LoVo (cell line): ENCODE results near the gene EMC9.
A peak's percentile ranks its signal among the peaks of the same experiment; 100 is the strongest.

ENCODE experiments used
- DNase-seq: peaks from one replicate; pipeline ENCODE4 v3.0.0-alpha.2; 2016; ENCODE audit warnings: low spot score

The EMC9 gene

GRCh38 chr14:24149302-24149969 lies 8.0 kb upstream of the EMC9 start:
- no peak for DNase-seq

- no peak for DNase-seq
These were observed 6.5 kb upstream of the EMC9 start for GRCh38 chr14:24147761-24148428.

- DNase-seq, result peak; percentile 99
These were observed 5.8 kb upstream of the EMC9 start, which contains the start of gene RNF31 for GRCh38 chr14:24146978-24147760. Gene RNF31, plus strand, starts transcription at chr14:24147498. Its CDS starts 201 bp downstream, at chr14:24147699.

GRCh38 chr14:24146453-24146977 lies 5.1 kb upstream of the EMC9 start, which contains the start of gene PSME2:
Gene PSME2, minus strand, starts transcription at chr14:24146610. Its CDS starts 29 bp downstream, at chr14:24146581.
- DNase-seq, result peak; percentile 97

DNA sequence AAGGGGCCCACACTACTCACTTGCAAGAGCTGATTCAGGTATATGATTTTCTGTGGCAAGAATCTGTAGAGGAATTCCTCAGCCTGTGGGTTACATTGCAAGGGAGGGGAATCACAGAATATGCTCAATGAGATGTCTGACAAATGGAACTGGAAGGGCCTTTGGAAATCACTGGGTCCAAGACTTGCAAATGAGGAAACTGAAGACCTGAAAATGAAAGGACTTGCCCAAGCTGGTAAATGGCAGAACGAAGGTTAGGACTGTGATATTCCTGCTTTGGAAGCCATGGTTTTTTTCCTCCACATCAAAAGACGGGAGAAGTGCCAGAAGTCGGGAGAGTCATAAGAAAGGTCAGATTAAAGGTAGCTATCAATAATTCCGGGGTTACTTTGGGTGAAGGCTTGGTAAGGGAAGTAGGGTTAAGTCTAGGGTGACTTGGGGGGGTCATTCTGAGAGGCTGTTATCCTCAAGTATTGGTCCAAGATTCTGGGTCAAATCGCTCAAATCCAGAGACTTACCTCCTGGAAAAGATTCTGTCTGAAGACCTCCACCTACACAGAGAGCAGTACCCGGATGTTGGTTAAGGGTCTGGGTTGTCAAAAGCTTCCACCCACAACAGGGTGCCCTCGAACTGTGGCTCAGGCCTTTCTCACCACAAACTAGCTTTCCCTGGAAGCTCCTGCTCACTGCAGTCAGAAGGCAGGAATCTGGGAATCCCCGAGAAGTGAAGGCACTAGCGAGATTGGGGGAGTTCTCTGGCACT lies 4.5 kb upstream of the EMC9 start:
- DNase-seq, result no peak

- DNase-seq, result no peak
These were observed 3.8 kb upstream of the EMC9 start for GRCh38 chr14:24145219-24145618.

DNA sequence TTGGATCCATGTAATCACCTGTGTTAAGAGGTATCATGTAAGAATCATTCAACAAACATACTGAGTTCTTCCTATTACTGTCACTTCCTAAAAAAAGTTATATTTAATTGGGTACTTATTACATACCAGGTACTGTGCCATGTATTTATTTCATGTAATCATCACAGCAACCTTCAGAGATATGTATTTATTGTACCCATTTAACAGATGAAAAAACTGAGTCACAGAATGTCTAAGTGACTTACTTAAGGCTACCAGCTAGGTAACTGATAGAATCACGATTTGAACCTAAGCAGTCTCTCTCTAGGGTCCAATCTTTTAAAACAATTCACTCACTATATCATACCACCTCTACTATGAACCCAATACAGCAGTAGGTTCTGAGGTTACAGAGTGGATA lies 3.1 kb upstream of the EMC9 start:
- DNase-seq, result no peak

- no peak for DNase-seq
These were observed 2.1 kb upstream of the EMC9 start for GRCh38 chr14:24143511-24143910.

DNA sequence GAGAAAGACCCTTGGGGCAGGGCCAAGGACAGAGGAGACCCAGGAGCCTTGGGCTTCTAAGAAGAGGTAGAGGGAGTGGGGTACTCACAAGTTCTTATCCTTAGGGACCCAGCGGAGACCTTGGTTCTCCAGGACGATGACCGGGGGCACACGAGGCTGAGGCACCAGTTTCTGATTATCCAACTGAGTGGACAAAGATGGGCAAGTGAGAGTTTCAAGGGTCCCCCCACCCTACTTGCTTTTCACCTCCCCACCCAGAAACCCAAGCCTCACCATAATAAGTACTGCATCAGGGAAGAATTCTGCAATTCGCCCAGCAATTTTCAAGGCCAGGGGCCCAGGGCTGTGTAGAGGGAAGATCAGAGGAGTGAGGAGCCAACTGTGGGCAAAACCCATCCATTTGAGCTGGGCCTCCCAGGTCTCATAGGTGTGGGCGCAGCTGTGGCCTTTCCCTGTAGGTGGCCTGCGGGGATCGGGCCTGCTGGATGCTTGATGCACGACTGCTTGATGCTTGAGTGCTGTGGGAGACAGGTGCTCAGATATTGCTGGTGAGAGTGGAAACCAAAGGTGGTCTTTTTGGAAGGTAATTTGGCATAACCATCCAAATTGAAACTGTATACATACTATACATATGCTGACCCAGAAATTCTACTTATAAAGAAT lies 2.0 kb downstream of the EMC9 start:
- DNase-seq, result peak; percentile 20

GRCh38 chr14:24138396-24139271 lies 2.8 kb downstream of the EMC9 start:
- no peak for DNase-seq

GRCh38 chr14:24137529-24138395 lies 3.6 kb downstream of the EMC9 start:
- DNase-seq, result no peak

DNA sequence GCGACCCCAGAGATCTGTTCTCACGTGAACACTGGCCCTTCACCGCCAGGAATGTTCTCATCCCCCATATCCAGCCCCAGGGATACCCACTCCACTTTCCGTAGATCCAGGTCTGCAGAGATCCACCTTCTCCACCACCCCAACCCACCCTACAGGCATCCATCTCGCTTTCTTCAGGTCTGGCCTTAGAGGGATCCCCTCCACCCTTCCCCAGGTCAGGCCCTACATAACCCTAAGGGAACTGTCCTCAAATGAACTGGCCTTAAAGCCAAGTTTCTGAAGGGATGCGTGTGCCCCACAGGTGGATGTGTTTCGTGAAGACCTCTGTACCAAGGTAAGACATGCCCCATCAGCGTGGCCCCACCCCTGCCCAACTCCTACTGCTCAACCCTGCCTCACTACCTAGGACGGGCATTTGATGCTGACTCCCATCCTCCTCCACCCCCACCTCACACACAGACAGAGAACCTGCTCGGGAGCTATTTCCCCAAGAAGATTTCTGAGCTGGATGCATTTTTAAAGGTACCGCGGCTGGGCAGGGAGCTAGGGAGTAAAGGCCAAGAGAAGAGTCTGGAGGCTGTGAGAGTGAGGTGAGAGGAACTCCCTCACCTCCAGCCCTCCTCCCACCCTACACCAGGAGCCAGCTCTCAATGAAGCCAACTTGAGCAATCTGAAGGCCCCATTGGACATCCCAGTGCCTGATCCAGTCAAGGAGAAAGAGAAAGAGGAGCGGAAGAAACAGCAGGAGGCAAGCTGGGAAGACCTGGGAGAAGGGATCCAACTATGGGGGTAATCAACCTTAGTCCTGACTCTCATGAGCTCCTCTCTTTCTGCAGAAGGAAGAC lies 4.5 kb downstream of the EMC9 start:
- no peak for DNase-seq

DNA sequence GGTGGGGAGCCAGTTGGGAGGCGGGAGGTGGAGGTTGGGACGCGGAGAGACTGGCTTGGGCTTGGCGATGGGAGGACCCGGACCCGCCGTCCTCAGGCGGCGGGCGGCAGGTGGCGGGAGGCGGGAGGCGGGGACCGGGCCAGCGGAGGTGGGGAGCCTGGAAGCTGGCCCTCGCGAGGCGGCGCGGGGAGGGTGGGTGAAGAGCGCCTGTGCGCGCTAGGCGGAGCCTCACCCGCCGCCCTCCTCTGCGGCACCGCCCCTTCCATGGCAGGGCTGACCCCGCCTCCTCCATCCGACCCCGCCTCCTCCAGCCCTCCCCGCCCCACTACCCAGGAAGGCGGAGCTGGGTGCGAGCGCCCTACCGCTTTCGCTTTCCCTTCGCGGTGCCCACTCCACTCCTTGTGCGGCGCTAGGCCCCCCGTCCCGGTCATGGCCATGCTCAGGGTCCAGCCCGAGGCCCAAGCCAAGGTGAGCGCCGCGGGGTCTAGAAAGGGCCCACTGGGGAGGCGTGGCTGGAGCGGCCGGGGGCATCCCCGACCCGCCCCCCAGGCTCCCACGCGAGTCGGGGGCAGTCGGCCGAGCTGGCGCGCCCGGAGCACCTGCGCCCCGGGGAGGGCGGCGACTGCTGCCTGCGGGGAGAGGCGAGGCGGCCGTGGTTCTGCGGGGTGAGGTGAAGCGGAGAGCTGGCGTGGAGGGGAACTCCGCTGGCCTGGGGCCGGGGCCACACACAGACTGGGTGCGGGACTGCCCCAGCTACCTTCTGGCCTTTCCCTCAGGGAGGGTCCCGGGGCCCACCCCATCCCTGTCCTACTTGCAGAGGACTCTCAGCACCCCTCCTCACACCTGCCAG lies 5.3 kb downstream of the EMC9 start, which contains the start of gene PSME1:
PSME1 (plus strand) TSS at position 361 of the 850 bp plus-strand sequence; CDS start at position 430, 69 bp downstream.
- peak; percentile 93 for DNase-seq

GRCh38 chr14:24135584-24135833 lies 5.9 kb downstream of the EMC9 start:
- DNase-seq, result no peak

GRCh38 chr14:24133735-24134134 lies 7.7 kb downstream of the EMC9 start:
- no peak for DNase-seq

GRCh38 chr14:24132976-24133375 lies 8.4 kb downstream of the EMC9 start:
- DNase-seq, result no peak

DNA sequence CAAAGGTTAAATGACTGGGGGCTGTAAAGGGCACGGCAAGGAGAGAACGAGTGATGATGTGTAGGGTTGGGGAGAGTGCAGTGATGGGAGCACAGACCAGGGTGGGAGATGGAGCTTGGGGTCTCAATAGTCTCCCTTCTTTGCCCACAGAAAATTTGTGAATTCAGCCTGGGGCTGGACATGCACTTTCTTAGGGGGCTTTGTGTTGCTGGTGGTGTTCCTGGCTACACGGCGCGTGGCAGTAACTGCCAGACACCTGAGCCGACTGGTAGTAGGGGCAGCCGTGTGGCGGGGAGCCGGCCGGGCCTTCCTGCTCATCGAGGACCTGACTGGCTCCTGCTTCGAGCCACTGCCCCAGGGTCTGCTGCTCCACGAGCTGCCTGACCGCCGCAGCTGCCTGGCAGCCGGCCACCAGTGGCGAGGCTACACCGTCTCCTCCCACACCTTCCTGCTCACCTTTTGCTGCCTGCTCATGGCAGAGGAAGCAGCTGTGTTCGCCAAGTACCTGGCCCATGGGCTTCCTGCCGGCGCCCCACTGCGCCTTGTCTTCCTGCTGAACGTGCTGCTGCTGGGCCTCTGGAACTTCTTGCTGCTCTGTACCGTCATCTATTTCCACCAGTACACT lies 9.2 kb downstream of the EMC9 start:
- DNase-seq, result no peak
